H1 (cell line): ENCODE data around the gene LRBA.

Experiments
- EZH2 ChIP-seq: fragments of 200-600 bp; sonication (generic); IDR thresholded peaks from 2 replicates; pipeline ENCODE4 v1.7.1; 2012; ENCODE audit warnings: low read depth, mild to moderate bottlenecking, moderate library complexity, low read length, inconsistent platforms; ENCODE audit not compliant: severe bottlenecking
- HDAC6 ChIP-seq: IDR thresholded peaks from one replicate; pipeline ENCODE4 v1.7.1; 2012; ENCODE audit warnings: low read depth, mild to moderate bottlenecking, inconsistent platforms, low read length, moderate library complexity
- RAD21 ChIP-seq, 2 experiments: IDR thresholded peaks in 1 of 2; conservative IDR thresholded peaks in 1 of 2; 2 replicates each; pipeline ENCODE4 v1.6.1; 2011; ENCODE audit warnings: low read depth in 2 of 2, low read length in 2 of 2, improper control_type of control experiment in 1 of 2, inconsistent platforms in 1 of 2, mild to moderate bottlenecking in 1 of 2, moderate library complexity in 1 of 2
- TAF1 ChIP-seq: IDR thresholded peaks from 2 replicates; pipeline ENCODE4 v1.6.1; 2011; ENCODE audit warnings: mild to moderate bottlenecking, low read depth, low read length
- USF2 ChIP-seq: IDR thresholded peaks from 2 replicates; pipeline ENCODE4 v1.6.1; 2011; ENCODE audit warnings: low read length, improper control_type of control experiment
- YY1 ChIP-seq: IDR thresholded peaks from 2 replicates; pipeline ENCODE4 v1.6.1; 2011; ENCODE audit warnings: low read depth, mild to moderate bottlenecking, low read length
- TF ChIP-seq, protein P1 (sequence below), 3 experiments: IDR thresholded peaks; 1 replicate in 2 of 3; 2 replicates in 1 of 3; pipeline versions ENCODE4 v1.5.1 to v1.6.1; 2011; ENCODE audit warnings: low read length in 3 of 3, mild to moderate bottlenecking in 3 of 3, inconsistent platforms in 2 of 3, low read depth in 1 of 3, moderate library complexity in 1 of 3; ENCODE audit not compliant: insufficient read depth in 1 of 3; ENCODE audit errors: control extremely low read depth in 1 of 3
- TF ChIP-seq, protein P2 (sequence below): IDR thresholded peaks from 2 replicates; pipeline ENCODE4 v1.6.1; 2012; ENCODE audit warnings: inconsistent platforms

- TF ChIP-seq, protein P1, sequence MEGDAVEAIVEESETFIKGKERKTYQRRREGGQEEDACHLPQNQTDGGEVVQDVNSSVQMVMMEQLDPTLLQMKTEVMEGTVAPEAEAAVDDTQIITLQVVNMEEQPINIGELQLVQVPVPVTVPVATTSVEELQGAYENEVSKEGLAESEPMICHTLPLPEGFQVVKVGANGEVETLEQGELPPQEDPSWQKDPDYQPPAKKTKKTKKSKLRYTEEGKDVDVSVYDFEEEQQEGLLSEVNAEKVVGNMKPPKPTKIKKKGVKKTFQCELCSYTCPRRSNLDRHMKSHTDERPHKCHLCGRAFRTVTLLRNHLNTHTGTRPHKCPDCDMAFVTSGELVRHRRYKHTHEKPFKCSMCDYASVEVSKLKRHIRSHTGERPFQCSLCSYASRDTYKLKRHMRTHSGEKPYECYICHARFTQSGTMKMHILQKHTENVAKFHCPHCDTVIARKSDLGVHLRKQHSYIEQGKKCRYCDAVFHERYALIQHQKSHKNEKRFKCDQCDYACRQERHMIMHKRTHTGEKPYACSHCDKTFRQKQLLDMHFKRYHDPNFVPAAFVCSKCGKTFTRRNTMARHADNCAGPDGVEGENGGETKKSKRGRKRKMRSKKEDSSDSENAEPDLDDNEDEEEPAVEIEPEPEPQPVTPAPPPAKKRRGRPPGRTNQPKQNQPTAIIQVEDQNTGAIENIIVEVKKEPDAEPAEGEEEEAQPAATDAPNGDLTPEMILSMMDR (IDR thresholded peaks at IDR 0.05; ENCODE audit: control extremely low read depth in 1 of 3, insufficient read depth in 1 of 3, low read depth in 1 of 3, low read length in 3 of 3): no peak
- TF ChIP-seq EZH2 (no peak), TAF1 (no peak), USF2 (no peak), HDAC6 (no peak), YY1 (no peak), RAD21 (IDR thresholded peaks at IDR 0.05 in 1 of 2, conservative IDR thresholded peaks at IDR 0.05 in 1 of 2; ENCODE audit: low read depth in 2 of 2, low read length in 2 of 2) (no peak)
- TF ChIP-seq, protein P2, sequence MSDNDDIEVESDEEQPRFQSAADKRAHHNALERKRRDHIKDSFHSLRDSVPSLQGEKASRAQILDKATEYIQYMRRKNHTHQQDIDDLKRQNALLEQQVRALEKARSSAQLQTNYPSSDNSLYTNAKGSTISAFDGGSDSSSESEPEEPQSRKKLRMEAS: no peak
Observed at GRCh38 chr4:150336676-150337412, 678.2 kb downstream of the LRBA start.
